Measurements from ENCODE around the gene TNFRSF8.

The TNFRSF8 gene

GRCh38 chr1:12125422-12126355, 62.6 kb downstream of the TNFRSF8 start:
- Histone ChIP-seq H3K27me3 (ENCODE audit: insufficient read depth, poor library complexity, severe bottlenecking) (no peaks in the 10 kb centered on the region), H3K4me3 (ENCODE audit: severe bottlenecking) (no peak overlapping the region), H3K27ac (ENCODE audit: poor library complexity, severe bottlenecking) (no peak overlapping the region), H3K4me1 (ENCODE audit: insufficient read depth, poor library complexity, severe bottlenecking) (no peaks in the 10 kb centered on the region), H3K9me3 (ENCODE audit: severe bottlenecking) (no peaks in the 10 kb centered on the region), H3K36me3 (ENCODE audit: low read depth) (no peaks in the 10 kb centered on the region)
- no peak for TF ChIP-seq CTCF (IDR thresholded peaks at IDR 0.05; ENCODE audit: poor library complexity, severe bottlenecking)
- DNase-seq (ENCODE audit: low spot score) (no peak), ATAC-seq (ENCODE audit: low read depth) (no peak)

GRCh38 chr1:12126781-12127180, 63.7 kb downstream of the TNFRSF8 start:
- Histone ChIP-seq H3K36me3 (ENCODE audit: low read depth) (no peaks in the 10 kb centered on the region), H3K4me1 (ENCODE audit: insufficient read depth, poor library complexity, severe bottlenecking) (peaks cover 2% of the 10 kb centered on the region), H3K27ac (ENCODE audit: poor library complexity, severe bottlenecking) (no peak overlapping the region), H3K4me3 (ENCODE audit: severe bottlenecking) (no peak overlapping the region), H3K9me3 (ENCODE audit: severe bottlenecking) (no peaks in the 10 kb centered on the region), H3K27me3 (ENCODE audit: insufficient read depth, poor library complexity, severe bottlenecking) (no peaks in the 10 kb centered on the region)
- ATAC-seq (ENCODE audit: low read depth) (no peak; the same call in 2 of the 3 replicates), DNase-seq (ENCODE audit: low spot score) (no peak)
- TF ChIP-seq CTCF (IDR thresholded peaks at IDR 0.05; ENCODE audit: poor library complexity, severe bottlenecking), result no peak

- ATAC-seq (ENCODE audit: low read depth), result no peak
- Histone ChIP-seq H3K27me3 (ENCODE audit: insufficient read depth, poor library complexity, severe bottlenecking) (no peaks in the 10 kb centered on the region), H3K4me1 (ENCODE audit: insufficient read depth, poor library complexity, severe bottlenecking) (peaks cover 5% of the 10 kb centered on the region), H3K9me3 (ENCODE audit: severe bottlenecking) (no peaks in the 10 kb centered on the region), H3K4me3 (ENCODE audit: severe bottlenecking) (no peak overlapping the region), H3K27ac (ENCODE audit: poor library complexity, severe bottlenecking) (no peak overlapping the region), H3K36me3 (ENCODE audit: low read depth) (no peaks in the 10 kb centered on the region)
- TF ChIP-seq CTCF (IDR thresholded peaks at IDR 0.05; ENCODE audit: poor library complexity, severe bottlenecking), result no peak
- no peak for DNase-seq (ENCODE audit: low spot score)
These were observed 64.2 kb downstream of the TNFRSF8 start for GRCh38 chr1:12127206-12127810.

GRCh38 chr1:12128120-12128519, 65.0 kb downstream of the TNFRSF8 start:
- no peaks in the 10 kb centered on the region for H3K27me3 ChIP-seq (ENCODE audit: insufficient read depth, poor library complexity, severe bottlenecking)
- no peak for TF ChIP-seq CTCF (IDR thresholded peaks at IDR 0.05; ENCODE audit: poor library complexity, severe bottlenecking)
- no peak overlapping the region for H3K27ac ChIP-seq (ENCODE audit: poor library complexity, severe bottlenecking)
- no peak overlapping the region for H3K4me3 ChIP-seq (ENCODE audit: severe bottlenecking)
- no peaks in the 10 kb centered on the region for H3K36me3 ChIP-seq (ENCODE audit: low read depth)
- H3K9me3 ChIP-seq (ENCODE audit: severe bottlenecking), result no peaks in the 10 kb centered on the region
- DNase-seq (ENCODE audit: low spot score) (no peak), ATAC-seq (ENCODE audit: low read depth) (no peak)
- H3K4me1 ChIP-seq (ENCODE audit: insufficient read depth, poor library complexity, severe bottlenecking), result peaks cover 12% of the 10 kb centered on the region

Measured in RWPE2 (cell line).